NCI-H2081 (cell line): ENCODE results near the gene SLC9A4.
"Not testable (repeated sequence)": the region's sequence is repeated elsewhere in the genome, so short reads cannot be mapped to it uniquely, and the experiment has no call there.

Experiments
- DNase-seq, 2 experiments: peaks; one replicate each; lab custom pipeline; 2025; lab: John Stamatoyannopoulos, UW

SLC9A4 gene

DNA sequence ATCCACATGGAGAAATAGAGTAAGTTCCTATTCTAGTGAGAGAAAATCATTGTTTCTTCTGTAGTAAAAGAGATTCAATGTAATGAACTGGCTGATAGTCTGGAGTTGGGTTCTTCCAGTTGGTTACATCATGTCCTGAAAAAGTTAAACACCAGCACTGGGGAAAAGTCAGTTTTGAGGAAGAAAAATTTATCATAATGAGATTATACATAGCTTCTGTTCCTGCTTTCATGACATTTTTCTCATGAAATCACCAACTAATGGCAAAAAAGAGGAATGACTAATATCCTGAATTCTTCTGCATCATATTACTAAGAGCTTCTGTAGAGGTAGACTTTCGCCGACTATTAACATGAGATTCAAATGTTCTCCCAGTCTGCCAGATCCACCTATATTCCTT lies 77.1 kb downstream of the SLC9A4 start:
- no peak for DNase-seq

DNA sequence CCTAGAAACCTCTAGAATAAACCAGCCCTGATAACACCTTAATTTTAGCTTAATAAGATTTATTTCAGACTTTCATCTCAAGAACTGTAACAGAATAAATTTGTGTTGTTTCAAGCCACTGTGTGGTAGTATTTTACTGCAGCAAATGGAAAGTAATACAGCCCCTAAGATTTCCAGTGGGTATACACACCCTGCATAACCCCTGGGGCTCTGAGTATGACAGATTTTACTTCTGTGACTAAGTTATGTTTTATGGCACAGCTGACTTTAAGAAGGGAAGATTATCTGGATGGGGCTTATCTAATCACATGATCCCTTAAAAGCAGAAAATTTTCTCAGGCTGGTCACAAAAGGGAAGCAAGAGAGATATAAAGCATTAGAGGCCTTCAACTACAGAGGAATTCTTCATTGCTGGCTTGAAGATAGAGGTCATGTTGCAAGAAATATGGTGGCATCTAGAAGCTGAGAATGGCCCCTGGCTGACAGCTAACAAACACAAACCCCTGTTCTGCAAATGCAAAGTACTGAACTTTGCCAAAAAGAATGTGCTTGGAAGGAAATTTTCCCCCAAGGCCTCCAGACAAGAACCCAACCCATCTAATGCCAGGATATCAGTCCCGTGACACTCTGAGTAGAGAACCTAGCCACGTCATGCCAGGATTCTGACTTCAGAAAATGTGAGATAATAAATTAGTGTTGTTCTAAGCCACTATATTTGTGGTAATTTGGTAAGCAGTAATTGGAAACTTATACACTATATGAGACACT lies 78.5 kb downstream of the SLC9A4 start:
- no peak for DNase-seq

DNA sequence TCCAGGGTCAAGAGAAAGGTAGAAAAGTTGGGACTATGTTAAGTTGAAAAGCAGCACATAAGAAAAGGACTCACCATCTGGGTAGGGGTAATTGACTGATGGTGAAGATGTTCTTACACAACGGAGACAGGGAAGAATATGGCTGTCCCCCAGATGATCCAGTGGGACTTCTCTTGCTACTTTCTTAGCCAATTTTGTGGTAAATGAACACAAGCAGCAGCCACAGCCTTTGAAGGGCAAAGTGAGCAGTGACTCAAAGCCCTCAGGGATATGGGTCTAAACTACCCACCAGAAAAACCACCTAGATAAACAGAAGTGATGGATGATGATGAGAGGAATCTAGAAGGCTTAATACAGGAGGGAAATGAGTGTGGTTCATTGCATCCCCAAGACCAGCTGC lies 80.6 kb downstream of the SLC9A4 start:
- no peak for DNase-seq

DNA sequence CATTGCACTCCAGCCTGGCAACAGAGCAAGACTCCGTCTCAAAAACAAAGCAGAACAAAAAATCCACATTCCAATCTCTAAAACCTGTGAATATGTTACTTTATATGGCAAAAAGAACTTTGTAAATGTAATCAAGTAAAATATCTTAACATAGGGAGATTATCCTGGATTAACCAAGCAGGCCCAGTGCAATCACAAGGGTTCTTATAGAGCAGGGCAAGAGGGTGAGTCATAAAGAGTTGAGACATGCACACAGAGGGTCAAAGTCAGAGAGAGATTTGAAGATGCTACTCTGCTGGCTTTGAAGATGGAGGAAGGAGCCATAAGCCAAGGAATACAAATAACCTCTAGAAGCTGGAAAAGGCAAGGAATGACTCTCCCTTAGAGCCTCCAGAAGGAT lies 85.4 kb downstream of the SLC9A4 start:
- no peak for DNase-seq

DNA sequence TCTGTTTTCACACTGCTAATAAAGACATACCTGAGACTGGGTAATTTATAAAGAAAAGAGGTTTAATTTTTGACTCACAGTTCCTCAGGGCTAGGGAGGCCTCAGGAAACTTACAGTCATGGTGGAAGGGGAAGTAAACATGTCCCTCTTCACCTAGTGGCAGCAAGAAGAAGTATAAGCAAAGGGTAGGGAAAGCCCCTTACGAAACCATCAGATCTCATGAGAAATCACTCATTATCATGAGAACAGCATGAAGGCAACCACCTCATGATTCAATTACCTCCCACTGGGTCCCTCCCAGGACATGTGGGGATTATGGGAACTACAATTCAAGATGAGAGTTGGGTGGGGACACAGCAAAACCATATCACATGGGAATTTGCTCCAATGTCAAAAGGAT lies 89.5 kb downstream of the SLC9A4 start:
- not testable (repeated sequence) for DNase-seq

DNA sequence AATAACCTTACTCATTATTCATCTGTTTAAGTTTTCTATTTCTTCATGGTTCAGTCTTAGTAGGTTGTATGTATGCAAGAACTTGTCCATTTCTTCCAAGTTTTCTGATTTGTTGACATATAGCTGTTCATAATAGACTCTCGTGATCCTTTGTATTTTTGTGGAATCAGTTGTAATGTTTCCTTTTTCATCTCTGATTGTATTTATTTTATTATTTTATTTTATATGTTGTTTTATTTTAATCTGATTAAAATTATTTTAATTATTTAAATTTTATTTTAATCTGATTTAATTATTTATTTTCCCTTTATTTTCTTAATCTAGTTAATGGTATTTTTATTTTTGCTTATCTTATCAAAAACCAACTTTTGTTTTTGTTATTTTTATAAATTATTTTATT lies 102.9 kb downstream of the SLC9A4 start:
- no peak for DNase-seq

DNA sequence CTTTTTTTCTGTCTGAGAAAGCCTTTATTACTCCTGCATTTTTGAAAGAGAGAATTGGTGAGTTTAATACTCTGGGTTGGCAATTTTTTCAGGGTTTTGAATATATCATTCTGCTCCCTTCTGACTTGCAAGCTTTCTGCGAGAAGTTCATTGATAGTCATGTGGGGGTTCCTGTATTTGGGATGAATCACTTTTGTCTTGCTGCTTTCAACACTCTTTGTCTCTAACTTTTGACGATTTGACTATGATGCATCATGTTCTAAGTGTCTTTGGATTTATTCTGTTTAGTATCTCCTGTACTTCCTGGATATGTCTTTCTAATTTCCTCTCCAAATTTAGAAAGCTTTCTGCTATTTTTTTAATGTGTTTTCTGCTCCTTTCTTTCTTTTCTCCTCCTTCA lies 105.3 kb downstream of the SLC9A4 start:
- DNase-seq = no peak

DNA sequence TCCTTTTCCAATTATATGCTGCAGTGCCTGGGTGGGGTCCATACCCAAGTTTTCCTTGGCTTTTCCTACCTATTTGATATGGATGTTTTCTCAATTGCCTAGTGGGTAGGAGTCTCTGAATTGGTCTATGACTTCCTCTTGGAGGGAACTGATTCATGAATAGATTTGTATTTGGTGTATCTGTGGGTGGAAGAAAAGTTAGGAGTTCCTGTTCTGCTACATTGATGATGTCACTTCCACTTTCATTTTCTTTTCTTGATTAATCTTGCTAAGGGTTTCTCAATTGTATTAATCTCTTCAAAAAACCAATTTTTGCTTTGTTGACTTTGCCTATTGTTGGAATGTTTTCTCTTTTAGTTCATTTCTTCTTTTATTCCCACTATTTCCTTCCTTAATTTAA lies 108.9 kb downstream of the SLC9A4 start:
- DNase-seq = no peak

DNA sequence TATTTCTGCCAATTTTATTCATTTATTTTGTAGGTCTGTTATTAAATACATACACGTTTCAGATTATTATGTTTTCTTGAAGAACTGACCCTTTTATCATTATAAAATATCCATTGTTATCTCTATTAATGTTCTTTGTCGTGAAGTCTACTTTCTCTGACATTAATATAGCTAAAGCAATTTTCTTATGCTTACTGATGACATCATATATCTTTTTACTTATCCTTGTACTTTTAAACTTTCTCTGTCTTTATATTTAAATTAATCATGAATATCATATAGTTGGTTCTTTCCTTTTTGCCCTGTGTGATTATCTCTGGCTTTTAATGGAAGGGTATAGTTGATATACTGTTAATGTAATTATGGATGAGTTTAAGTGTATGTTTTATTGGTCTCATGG lies 109.8 kb downstream of the SLC9A4 start:
- DNase-seq = no peak
